Measurements from ENCODE around the gene SLC46A3.
"Not testable (repeated sequence)": the region's sequence is repeated elsewhere in the genome, so short reads cannot be mapped to it uniquely, and the experiment has no call there.

The SLC46A3 gene, protein sequence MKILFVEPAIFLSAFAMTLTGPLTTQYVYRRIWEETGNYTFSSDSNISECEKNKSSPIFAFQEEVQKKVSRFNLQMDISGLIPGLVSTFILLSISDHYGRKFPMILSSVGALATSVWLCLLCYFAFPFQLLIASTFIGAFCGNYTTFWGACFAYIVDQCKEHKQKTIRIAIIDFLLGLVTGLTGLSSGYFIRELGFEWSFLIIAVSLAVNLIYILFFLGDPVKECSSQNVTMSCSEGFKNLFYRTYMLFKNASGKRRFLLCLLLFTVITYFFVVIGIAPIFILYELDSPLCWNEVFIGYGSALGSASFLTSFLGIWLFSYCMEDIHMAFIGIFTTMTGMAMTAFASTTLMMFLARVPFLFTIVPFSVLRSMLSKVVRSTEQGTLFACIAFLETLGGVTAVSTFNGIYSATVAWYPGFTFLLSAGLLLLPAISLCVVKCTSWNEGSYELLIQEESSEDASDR

GRCh38 chr13:28718543-28719226, at the start of gene SLC46A3:
Gene SLC46A3, minus strand, starts transcription at chr13:28718970. Its CDS starts 972 bp downstream, at chr13:28717998.
- DNase-seq (ENCODE audit: low read depth in 2 of 2, low spot score in 1 of 2): peak; percentile 90 to 97

- DNase-seq (ENCODE audit: low read depth in 2 of 2, low spot score in 1 of 2): no peak
These were observed 45.1 kb upstream of the SLC46A3 start for GRCh38 chr13:28763887-28764286.

GRCh38 chr13:28761586-28761985, 42.8 kb upstream of the SLC46A3 start:
- no peak for DNase-seq (ENCODE audit: low read depth in 2 of 2, low spot score in 1 of 2)

- no peak for DNase-seq (ENCODE audit: low read depth in 2 of 2, low spot score in 1 of 2)
These were observed 36.7 kb upstream of the SLC46A3 start for GRCh38 chr13:28755546-28755870.

- DNase-seq (ENCODE audit: low read depth in 2 of 2, low spot score in 1 of 2): no peak
These were observed 36.2 kb upstream of the SLC46A3 start for GRCh38 chr13:28754698-28755545.

- DNase-seq (ENCODE audit: low read depth in 2 of 2, low spot score in 1 of 2): no peak
These were observed 35.2 kb upstream of the SLC46A3 start for GRCh38 chr13:28753946-28754345.

DNA sequence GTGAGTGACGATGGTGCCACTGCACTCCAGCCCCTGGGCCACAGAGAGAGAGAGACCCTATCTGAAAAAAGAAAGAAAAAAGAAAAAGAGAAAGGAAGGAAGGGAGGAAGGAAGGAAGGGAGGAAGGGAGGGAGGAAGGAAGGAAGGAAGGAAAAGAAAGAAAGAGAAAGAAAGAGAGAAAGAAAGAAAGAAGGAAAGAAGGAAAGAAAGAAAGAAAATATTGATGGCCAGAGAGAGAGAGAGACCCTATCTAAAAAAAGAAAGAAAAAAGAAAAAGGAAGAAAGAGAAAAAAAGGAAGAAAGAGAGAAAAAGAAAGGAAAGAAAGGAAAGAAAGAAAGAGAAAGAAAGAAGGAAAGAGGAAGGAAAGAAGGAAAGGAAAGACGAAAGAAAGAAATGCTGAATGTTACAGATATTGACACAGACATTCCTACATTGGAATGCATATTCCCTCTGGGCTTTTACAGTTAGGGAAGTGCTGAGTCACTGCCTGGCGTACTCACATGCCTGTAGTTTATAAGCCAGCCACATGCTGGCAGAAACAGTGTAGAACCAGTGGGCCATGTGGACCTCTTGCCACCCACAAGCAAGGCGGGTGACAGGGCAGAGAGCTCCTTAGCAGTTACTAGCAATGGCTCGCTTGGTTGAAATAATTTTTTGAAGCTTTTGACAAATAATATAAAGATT, 34.6 kb upstream of the SLC46A3 start:
- no peak for DNase-seq (ENCODE audit: low read depth in 2 of 2, low spot score in 1 of 2)

DNA sequence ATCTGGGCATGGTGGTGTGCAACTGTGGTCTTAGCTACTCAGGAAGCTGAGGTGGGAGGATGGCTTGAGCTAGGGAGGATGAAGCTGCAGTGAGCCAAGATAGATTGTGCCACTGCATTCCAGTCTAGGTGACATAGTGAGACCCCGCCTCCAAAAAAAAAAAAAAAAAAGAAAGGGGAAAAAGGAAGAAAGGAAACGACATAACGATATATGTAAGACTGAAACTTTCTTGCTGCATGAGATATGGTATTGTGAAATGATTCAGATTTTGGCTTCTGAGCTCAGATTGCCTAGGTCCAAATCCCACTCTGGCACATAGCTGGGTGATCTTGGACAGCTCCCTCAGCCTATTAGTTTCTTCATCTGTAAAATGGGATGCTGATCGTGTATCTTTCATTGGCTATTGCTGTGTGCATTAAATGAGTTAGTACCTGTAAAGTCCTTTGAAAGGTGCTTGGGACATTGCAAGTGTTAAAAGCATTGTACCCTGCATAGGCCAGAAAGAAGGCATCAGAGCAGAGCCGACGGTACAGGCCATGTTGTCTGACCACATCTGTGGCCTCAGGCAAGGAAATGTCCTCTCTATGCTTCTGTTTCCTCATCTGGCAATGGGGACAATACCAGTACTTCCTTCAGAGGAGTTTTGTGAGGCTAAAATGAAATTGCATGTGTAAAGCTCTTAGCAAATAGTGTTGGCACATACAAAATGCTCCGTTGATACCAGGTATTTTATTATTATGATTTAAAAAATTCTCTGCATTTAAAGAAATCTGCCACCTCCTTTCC, 32.6 kb upstream of the SLC46A3 start:
- DNase-seq (ENCODE audit: low read depth in 2 of 2, low spot score in 1 of 2): no peak

DNA sequence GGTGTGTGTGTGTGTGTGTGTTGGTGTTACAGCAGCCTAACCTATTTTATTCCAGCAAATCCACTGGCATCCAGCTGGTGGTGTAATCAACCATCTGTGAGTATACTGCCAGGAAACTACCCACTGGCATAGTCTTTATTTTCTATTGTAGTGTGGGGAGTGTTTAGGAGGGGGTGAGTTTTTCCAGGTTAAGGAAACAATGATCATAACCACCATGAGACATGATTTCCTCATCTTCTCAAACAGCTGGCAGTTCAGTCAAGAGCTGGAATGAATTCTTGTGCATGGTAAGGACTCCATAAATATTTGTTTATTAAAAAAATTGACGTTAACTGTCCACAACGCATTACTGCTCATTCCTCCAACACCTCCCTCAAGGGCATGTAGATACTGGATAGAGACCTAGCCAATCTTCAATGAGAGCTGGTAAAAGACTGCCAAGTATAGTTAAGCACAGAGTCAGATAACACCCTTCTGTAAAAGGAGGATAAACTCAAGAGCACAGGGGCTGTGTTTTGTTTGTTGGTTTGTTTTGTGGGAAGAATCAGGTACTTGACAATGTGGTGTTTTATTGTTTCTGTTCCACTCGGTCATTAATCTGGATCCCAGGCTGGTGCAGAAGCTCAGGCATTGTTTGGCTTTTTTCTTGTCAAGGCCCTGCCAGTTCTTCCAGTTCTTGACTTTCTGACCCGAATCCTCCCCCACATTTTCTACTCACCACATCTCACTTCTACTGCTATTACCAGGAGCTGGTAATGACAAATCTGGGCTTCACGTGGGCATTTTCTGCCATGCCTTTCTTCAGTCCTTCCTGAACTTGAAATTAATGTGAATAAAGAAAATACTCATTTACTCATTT, 31.6 kb upstream of the SLC46A3 start:
- DNase-seq (ENCODE audit: low read depth in 2 of 2, low spot score in 1 of 2): no peak

DNA sequence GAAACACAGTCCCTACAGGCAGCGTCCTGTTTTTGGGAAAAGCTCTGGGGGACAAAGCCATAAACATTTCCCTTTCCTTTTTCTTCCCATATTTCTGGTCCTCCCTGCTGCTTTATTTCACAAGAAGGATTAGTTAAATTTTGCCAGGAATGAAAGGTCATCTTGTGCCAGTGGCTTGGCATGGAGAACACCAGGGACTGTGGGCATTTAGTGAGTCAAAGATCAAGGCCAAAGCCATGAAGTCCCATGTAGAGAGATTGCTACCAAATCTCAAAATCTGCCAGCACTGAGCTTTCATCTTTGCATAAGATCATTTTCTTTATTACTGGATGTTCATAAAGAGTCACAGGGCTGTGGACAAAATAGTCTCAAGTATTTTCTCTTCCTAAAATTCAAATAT, 29.1 kb upstream of the SLC46A3 start:
- DNase-seq (ENCODE audit: low read depth in 2 of 2, low spot score in 1 of 2): no peak

DNA sequence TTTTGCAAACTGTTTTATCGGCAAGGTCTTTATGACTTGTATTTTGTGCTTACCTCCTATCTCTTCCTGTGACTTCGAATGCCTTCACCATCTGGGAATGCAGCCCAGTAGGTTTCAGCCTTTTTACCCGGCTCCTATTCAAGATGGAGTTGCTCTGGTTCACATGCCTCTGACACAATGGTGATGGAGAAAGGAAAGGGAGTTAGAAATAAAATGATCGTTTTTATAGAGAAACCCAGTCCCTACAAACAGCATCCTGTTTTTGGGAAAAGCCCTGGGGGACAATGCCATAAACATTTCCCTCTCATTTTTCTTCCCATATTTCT, 27.5 kb upstream of the SLC46A3 start:
- DNase-seq (ENCODE audit: low read depth in 2 of 2, low spot score in 1 of 2): no peak

- no peak for DNase-seq (ENCODE audit: low read depth in 2 of 2, low spot score in 1 of 2)
These were observed 25.9 kb upstream of the SLC46A3 start for GRCh38 chr13:28744656-28745055.

DNA sequence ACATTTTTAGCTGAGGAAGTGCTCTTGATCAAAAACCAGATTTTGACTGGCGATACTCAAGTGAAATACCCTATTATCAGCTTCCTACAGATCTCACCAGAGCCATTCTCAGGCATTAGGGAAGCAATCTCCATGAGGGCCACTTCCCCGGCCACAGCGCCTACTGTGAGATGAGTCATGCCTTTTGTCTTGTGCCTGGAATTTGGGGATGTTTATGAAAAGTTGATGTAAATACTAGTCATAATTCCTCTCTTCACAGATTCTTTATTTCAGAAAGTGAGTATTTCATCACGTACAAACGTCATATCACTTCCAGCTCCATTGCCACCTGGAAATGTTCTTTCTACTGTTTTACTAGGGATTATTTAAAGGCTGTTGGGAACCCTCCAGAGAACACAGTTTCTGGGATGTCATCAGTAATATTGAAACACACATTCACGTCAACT, 25.3 kb upstream of the SLC46A3 start:
- no peak for DNase-seq (ENCODE audit: low read depth in 2 of 2, low spot score in 1 of 2)

DNA sequence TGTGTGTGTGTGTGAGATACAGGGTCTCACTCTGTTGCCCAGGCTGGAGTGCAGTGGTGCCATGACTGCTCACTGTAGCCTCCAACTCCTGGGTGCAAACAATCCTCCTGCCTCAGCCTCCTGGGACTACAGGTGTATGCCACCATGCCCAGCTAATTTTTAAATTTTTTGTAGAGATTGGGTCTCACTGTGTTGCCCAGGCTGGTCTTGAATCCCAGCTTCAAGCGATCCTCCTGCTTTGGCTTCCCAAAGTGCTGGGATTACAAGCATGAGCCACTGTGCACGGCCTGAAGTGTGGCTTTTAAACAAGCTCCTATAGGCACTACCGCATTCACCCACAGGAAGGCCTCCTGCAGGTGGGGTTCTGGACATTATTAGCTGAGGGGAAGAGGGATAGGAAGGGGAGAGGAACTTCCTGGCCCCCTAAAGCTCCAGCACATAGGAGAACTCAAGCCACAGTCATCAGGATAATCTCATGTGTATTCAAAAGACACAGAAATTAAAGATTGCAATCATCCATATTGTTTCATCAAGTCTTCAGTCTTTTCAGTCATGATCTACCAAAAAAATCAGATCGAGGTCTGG, 24.8 kb upstream of the SLC46A3 start:
- DNase-seq (ENCODE audit: low read depth in 2 of 2, low spot score in 1 of 2): no peak

DNA sequence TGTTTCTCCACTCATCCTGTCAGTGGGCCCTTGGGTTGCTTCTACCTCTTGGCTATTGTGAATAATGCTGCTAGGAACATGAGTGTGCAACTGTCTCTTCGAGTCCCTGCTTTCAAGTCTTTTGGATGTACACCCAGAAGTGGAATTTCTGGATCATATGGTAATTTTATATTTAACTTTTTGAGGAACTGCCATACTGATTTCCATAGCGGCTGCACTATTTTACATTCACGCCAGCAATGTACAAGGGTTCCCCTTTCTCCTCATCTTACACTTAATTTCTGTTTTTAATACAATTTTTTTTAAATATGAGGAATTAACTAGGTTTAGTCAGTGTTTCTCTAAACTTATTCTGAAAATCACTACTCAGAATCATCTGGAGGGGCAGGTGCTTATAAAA, 24.2 kb upstream of the SLC46A3 start:
- no peak for DNase-seq (ENCODE audit: low read depth in 2 of 2, low spot score in 1 of 2)

DNA sequence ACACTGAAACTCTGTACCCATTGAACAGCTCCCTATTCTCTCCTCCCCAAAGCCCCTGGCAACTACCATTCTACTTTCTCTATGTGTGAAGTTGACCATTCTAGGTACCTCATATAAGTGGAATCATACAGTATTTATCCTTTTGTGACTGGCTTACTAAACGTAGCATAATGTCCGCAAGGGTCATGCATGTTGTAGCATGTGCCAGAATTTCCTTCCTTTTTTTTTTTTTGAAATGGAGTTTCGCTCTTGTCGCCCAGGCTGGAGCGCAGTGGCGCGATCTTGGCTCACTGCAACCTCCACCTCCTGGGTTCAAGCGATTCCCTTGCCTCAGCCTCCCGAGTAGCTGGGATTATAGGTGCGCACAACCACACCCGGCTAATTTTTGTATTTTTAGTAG, 23.7 kb upstream of the SLC46A3 start:
- DNase-seq (ENCODE audit: low read depth in 2 of 2, low spot score in 1 of 2): not testable (repeated sequence)

DNA sequence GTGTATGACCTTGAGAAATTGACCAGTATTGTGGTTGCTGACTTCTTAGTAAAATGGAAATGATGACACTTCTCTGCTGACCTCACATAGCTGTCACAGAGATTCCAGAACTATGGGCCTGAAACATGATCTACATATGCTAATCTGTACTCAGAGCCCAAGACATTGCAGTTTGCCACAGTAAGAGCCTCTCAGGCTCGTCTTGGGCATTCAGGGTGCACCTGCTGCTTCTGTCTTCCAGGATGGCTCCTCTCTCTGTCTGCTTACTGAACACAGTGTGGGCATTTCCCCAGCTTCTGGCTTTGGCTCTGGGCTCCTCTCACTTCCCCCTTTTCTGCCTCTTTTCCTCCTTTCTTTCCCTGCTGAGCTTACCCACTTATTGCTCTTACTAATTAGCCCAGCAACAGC, 22.3 kb upstream of the SLC46A3 start:
- DNase-seq (ENCODE audit: low read depth in 2 of 2, low spot score in 1 of 2): no peak

DNA sequence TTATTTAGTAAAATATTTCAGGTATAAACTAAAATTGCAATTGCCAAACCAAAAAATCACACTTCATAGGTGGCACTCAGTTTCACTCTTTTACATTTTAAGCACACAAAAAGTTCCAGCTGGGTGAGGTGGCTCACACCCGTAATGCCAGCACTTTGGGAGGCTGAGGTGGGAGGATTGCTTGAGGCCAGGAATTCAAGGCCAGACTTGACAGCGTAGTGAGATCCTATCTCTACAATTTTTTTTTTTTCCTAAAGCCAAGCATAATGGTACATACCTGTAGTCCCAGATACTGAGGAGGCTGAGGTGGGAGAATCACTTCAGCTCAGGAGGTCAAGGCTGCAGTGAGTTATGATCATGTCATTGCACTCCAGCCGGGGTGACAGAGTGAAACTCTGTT, 20.6 kb upstream of the SLC46A3 start:
- no peak for DNase-seq (ENCODE audit: low read depth in 2 of 2, low spot score in 1 of 2)

- DNase-seq (ENCODE audit: low read depth in 2 of 2, low spot score in 1 of 2): no peak
These were observed 16.8 kb upstream of the SLC46A3 start for GRCh38 chr13:28735481-28736029.

All from stimulated activated CD8-positive, alpha-beta memory T cell treated with anti-CD3 and anti-CD28 coated beads, Interleukin-4, amount 100 ng/mL, for 4 hours (primary cell).